ACC112 (cell line): ENCODE data around the gene PFKFB2.

Source experiments
- H2AFZ ChIP-seq: fragments of 200-600 bp; sonication (generic); one replicate; pipeline ENCODE4 v1.6.0; 2017; ENCODE audit warnings: antibody characterized with exemption, low read length; ENCODE audit not compliant: unreplicated experiment
- H3K27ac ChIP-seq: fragments of 200-600 bp; sonication (generic); 2 replicates; pipeline ENCODE4 v1.5.1; 2014; ENCODE audit warnings: low read depth, mild to moderate bottlenecking, antibody characterized with exemption, low read length, moderate library complexity
- H3K27me3 ChIP-seq: fragments of 200-600 bp; sonication (generic); 2 replicates; pipeline ENCODE4 v1.6.1; 2014; ENCODE audit warnings: mild to moderate bottlenecking, antibody characterized with exemption, low read length, moderate library complexity, mixed read lengths; ENCODE audit not compliant: insufficient read depth
- H3K36me3 ChIP-seq: fragments of 200-600 bp; sonication (generic); 2 replicates; pipeline ENCODE4 v1.6.1; 2016; ENCODE audit warnings: mild to moderate bottlenecking, antibody characterized with exemption, low read length, moderate library complexity, mixed read lengths; ENCODE audit not compliant: insufficient read depth
- H3K4me1 ChIP-seq: fragments of 200-600 bp; sonication (generic); one replicate; pipeline ENCODE4 v1.6.1; 2016; ENCODE audit warnings: low read length, mixed read lengths; ENCODE audit not compliant: insufficient read depth, unreplicated experiment, control insufficient read depth
- H3K4me3 ChIP-seq: fragments of 200-600 bp; sonication (generic); 2 replicates; pipeline ENCODE4 v1.5.1; 2014; ENCODE audit warnings: mild to moderate bottlenecking, low read depth, low read length
- H3K79me2 ChIP-seq: fragments of 200-600 bp; sonication (generic); one replicate; pipeline ENCODE4 v1.6.0; 2016; ENCODE audit warnings: low read length; ENCODE audit not compliant: control insufficient read depth, unreplicated experiment, insufficient read depth

The PFKFB2 gene

GRCh38 chr1:207078578-207079132, 25.6 kb downstream of the PFKFB2 start:
- H3K79me2 ChIP-seq, result no peaks in the 10 kb centered on the region
- no peaks in the 10 kb centered on the region for H3K4me1 ChIP-seq
- H3K27ac ChIP-seq, result no peak overlapping the region
- H2AFZ ChIP-seq, result no peak overlapping the region
- peaks cover 23% of the 10 kb centered on the region; the same call in 1 of the 2 replicates for H3K27me3 ChIP-seq
- no peaks in the 10 kb centered on the region for H3K36me3 ChIP-seq
- H3K4me3 ChIP-seq, result no peak overlapping the region

DNA sequence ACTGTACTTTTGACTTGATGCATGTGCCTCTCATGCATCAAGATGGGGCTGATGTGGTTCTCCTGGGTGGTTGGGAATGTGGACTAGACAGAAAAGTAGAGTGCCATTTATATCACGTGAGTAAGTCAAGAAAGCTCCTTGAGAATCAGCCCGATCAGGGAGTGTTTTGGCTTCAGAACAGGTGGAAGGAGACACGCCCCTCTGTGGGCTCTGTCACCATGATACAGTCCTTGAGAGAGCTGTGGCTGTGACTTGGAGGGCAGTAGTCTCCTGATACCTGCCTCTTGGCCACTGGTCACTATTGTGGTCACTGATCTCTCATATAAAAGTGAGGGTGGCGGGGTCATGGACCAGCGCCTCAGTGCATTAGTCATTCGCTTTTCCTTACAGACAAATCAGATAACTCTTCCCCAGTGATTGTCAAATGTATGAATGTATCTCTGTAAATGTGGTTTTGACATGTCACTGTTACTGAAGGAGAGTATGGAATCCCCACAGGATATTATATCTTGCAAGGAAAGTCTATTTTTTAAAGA, 26.7 kb downstream of the PFKFB2 start:
- Histone ChIP-seq H3K4me3 (no peak overlapping the region), H3K27ac (no peak overlapping the region), H3K36me3 (no peaks in the 10 kb centered on the region), H3K79me2 (no peaks in the 10 kb centered on the region), H3K4me1 (no peaks in the 10 kb centered on the region), H3K27me3 (peaks cover 32% of the 10 kb centered on the region; the same call in 1 of the 2 replicates), H2AFZ (no peak overlapping the region)

DNA sequence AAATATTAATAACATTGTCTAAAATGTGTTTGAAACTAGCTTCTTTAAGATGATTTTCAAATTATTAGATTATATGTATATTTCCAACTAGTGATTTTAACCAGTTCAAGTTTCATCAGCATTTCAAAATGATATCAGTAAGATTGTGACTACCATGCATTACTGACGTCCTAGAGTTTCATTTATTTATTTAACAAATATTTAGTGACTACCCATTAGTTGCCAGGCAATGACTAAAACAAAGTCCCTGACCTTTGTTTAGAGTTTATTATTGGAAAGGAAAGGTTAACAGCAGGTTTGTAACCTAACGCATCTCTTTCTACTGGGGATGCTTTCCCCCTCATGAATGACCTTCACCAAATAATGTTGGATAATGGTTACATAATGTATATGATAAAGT, 28.0 kb downstream of the PFKFB2 start:
- Histone ChIP-seq H2AFZ (no peak overlapping the region), H3K79me2 (no peaks in the 10 kb centered on the region), H3K4me1 (no peaks in the 10 kb centered on the region), H3K36me3 (no peaks in the 10 kb centered on the region), H3K27ac (no peak overlapping the region), H3K27me3 (peaks cover 32% of the 10 kb centered on the region; the same call in 1 of the 2 replicates), H3K4me3 (no peak overlapping the region)

DNA sequence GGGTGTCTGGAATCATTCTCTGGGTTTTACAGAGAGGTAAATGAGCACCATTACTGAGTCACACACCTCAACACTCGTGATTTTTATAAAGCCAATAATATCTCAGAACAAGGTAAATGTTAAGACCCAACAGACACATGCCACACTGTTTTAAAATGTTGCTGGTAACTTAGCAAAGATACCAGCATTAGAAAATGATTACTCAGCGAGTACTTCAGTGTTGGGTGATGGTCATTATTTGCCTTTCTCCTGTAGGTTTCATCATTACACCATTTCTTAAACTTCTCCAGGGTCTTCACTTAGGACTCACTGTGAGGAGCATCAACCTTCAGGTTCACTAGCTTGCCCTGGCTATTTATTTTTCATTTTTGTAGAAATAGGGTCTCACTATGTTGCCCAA, 28.7 kb downstream of the PFKFB2 start:
- H2AFZ ChIP-seq, result no peak overlapping the region
- no peak overlapping the region for H3K27ac ChIP-seq
- H3K36me3 ChIP-seq, result no peaks in the 10 kb centered on the region
- no peaks in the 10 kb centered on the region for H3K79me2 ChIP-seq
- H3K27me3 ChIP-seq, result peaks cover 32% of the 10 kb centered on the region; the same call in 1 of the 2 replicates
- no peak overlapping the region for H3K4me3 ChIP-seq
- no peaks in the 10 kb centered on the region for H3K4me1 ChIP-seq

GRCh38 chr1:207084232-207084631, 31.2 kb downstream of the PFKFB2 start:
- H2AFZ ChIP-seq, result no peak overlapping the region
- no peaks in the 10 kb centered on the region for H3K36me3 ChIP-seq
- no peak overlapping the region for H3K27ac ChIP-seq
- no peaks in the 10 kb centered on the region for H3K79me2 ChIP-seq
- no peaks in the 10 kb centered on the region for H3K4me1 ChIP-seq
- H3K4me3 ChIP-seq, result no peak overlapping the region
- H3K27me3 ChIP-seq, result peaks cover 32% of the 10 kb centered on the region

DNA sequence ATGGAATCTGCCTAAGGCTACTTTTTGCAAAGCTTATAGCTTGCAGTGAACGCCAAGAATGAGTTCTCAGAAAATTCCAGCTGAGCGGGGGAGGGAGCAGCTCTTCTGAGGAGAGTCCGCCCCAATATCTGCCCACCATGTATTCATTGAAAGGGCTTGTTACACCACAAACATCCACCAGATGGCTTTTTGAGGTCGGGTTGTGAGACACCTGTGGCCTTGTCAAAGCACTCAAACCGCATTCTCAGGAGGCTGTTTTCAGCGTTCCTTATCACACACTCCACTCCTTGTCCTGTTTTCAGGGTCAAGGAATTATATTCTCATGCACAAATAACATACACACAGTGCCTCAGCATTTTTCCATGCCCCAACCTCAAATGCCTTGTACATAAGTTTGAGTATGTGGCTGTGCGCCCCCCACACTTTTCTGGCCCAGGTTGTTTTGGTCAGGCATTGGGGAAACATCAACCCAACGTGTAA, 31.7 kb downstream of the PFKFB2 start:
- Histone ChIP-seq H3K4me3 (no peak overlapping the region), H3K27me3 (peaks cover 32% of the 10 kb centered on the region), H3K36me3 (no peaks in the 10 kb centered on the region), H3K79me2 (no peaks in the 10 kb centered on the region), H3K4me1 (no peaks in the 10 kb centered on the region), H3K27ac (no peak overlapping the region), H2AFZ (no peak overlapping the region)

DNA sequence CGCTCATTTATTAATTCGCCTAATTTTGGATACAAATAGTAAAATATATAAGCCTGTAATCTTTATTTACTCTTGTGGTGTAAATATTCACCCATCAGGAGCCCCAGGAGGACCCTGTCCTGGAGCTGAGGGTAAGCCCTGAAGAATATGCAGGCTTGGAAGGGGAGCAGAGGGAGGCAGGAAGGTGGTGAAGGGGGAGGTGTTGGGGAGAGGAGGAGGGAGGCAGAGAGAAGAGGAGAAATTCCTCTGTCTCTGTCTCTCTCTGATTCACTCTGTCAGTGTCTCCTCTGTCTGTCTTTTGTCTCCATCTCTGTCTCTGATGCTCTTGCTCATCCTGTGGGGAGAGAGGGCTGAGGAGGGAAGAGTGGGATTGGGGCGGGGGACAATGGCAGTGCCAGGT, 32.8 kb downstream of the PFKFB2 start:
- Histone ChIP-seq H3K79me2 (no peaks in the 10 kb centered on the region), H3K4me1 (no peaks in the 10 kb centered on the region), H3K27me3 (peaks cover 37% of the 10 kb centered on the region), H2AFZ (no peak overlapping the region), H3K27ac (no peak overlapping the region), H3K4me3 (no peak overlapping the region), H3K36me3 (no peaks in the 10 kb centered on the region)

DNA sequence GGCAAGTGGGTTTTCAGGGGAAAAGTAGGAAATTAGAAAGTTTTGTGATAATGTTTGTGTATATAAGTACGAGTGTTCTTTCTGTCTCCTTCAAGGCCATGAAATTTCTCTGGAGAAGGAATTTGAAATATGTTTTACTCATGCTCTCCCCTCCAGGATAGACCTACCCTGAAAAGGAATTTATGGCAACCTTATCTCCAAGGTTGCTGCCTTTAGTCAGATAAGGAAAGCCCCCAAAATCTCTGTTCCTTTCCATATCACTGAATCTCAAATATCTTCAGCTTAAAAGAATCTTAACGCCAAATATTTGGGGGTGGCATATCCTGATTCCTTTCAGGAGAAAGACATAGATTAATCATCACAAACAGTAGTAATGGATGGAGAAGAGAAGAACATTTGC, 35.1 kb downstream of the PFKFB2 start:
- Histone ChIP-seq H3K4me1 (no peaks in the 10 kb centered on the region), H2AFZ (no peak overlapping the region), H3K27me3 (peaks cover 19% of the 10 kb centered on the region), H3K36me3 (no peaks in the 10 kb centered on the region), H3K27ac (no peak overlapping the region), H3K4me3 (no peak overlapping the region), H3K79me2 (no peaks in the 10 kb centered on the region)

DNA sequence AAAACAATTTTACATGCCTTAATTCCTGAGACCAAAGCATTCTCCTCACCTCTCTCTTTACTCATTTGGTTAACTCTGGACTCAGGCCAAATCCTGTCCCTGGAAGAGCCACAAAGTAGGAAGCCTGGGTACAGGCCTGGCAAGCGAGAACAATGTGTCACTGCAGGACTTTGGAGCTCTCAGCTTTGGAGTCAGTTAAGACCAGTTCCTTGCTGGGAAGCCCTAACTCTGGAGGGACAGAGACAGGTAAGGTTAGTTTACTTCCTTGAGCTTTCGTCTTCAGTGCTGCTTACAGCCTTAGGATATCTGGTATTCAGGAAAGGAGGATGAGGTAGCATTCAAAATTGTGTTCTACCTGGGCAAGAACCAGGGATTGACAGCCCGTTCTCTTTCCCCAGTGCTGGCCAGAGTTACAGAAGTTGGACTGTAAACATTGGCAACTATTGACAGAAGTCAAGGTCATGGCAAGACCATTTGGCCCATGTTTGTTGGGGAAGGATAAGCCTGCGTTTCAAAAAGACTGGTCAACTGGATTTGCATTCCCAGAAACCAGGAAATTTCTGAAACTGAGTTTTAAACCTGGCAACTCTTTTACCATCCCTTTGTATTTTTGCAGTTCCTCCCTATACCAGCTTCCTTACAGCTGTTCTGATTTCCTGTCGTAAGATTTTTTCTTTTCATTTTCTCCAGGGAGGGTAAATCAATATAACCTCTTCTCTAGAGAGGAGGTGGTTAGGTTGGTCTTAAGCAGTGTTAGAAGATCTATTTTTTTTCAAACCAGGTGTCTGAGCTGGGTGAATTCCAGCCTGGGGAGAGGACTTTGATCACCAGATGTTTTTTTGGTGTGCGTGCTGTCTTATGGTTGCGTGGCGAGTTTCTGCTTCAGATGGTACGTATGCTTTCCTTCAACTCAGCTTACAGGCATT, 35.9 kb downstream of the PFKFB2 start, which contains the start of gene C4BPB:
Gene C4BPB, plus strand, starts transcription at position 160 of the 926 bp plus-strand sequence. Its CDS starts 672 bp downstream, at position 832.
- Histone ChIP-seq H3K36me3 (no peaks in the 10 kb centered on the region), H3K79me2 (no peaks in the 10 kb centered on the region), H3K27ac (no peak within 1 kb of the TSS), H3K4me3 (no peak within 1 kb of the TSS), H2AFZ (no peak within 1 kb of the TSS), H3K27me3 (peaks cover 11% of the 10 kb centered on the region), H3K4me1 (no peaks in the 10 kb centered on the region)

- no peaks in the 10 kb centered on the region for H3K36me3 ChIP-seq
- H3K27me3 ChIP-seq, result peaks cover 4% of the 10 kb centered on the region
- H3K79me2 ChIP-seq, result no peaks in the 10 kb centered on the region
- H3K4me1 ChIP-seq, result no peaks in the 10 kb centered on the region
- H3K4me3 ChIP-seq, result no peak overlapping the region
- no peak overlapping the region for H2AFZ ChIP-seq
- no peak overlapping the region for H3K27ac ChIP-seq
Measured at GRCh38 chr1:207089627-207090355, 36.7 kb downstream of the PFKFB2 start.
